IPS DF 19.7 (cell line): ENCODE measurements around the gene CMA1.

Experiments
- DNase-seq: peaks from one replicate; pipeline ENCODE4 v3.0.0-alpha.2; 2013; ENCODE audit warnings: low read depth, low spot score

The CMA1 gene

GRCh38 chr14:24465805-24466204 lies 42.3 kb downstream of the CMA1 start:
- no peak for DNase-seq

GRCh38 chr14:24465368-24465767 lies 42.7 kb downstream of the CMA1 start:
- no peak for DNase-seq

- DNase-seq = no peak
Measured at GRCh38 chr14:24463884-24464785, 43.9 kb downstream of the CMA1 start.

GRCh38 chr14:24463017-24463883 lies 44.8 kb downstream of the CMA1 start:
- no peak for DNase-seq

GRCh38 chr14:24461336-24461735 lies 46.7 kb downstream of the CMA1 start:
- DNase-seq = no peak

- DNase-seq = no peak
Measured at GRCh38 chr14:24459331-24459730, 48.7 kb downstream of the CMA1 start.

- no peak for DNase-seq
Measured at GRCh38 chr14:24458736-24459135, 49.3 kb downstream of the CMA1 start.

GRCh38 chr14:24456980-24457379 lies 51.1 kb downstream of the CMA1 start:
- no peak for DNase-seq
